WERI-Rb-1 (cell line): ENCODE data around the gene POMT2.

Experiments used
- DNase-seq: peaks from one replicate; pipeline ENCODE4 v3.0.0-alpha.2; 2020
- H3K27ac ChIP-seq: fragments of 250-450 bp; sonication (Bioruptor Pico); 2 replicates; pipeline ENCODE4 v1.5.1; 2020; ENCODE audit warnings: mild to moderate bottlenecking, moderate library complexity
- H3K27me3 ChIP-seq: fragments of 250-450 bp; sonication (Bioruptor Pico); 2 replicates; pipeline ENCODE4 v1.5.1; 2021; ENCODE audit warnings: mild to moderate bottlenecking, low read depth, moderate library complexity; ENCODE audit not compliant: insufficient read depth, severe bottlenecking
- H3K36me3 ChIP-seq: fragments of 250-450 bp; sonication (Bioruptor Pico); 2 replicates; pipeline ENCODE4 v1.5.1; 2020; ENCODE audit warnings: mild to moderate bottlenecking, moderate library complexity
- H3K4me3 ChIP-seq: 2 replicates; pipeline ENCODE4 v1.5.1; 2011; ENCODE audit warnings: low read depth, mild to moderate bottlenecking, control low read depth, low read length
- H3K9me3 ChIP-seq: fragments of 250-450 bp; sonication (Bioruptor Pico); 2 replicates; pipeline ENCODE4 v1.5.1; 2021; ENCODE audit warnings: mild to moderate bottlenecking, moderate library complexity; ENCODE audit not compliant: severe bottlenecking
- TF ChIP-seq, protein P1 (sequence below): IDR thresholded peaks from 2 replicates; pipeline ENCODE4 v1.5.1; 2011; ENCODE audit warnings: low read depth, mild to moderate bottlenecking, control low read depth, inconsistent platforms, low read length

The POMT2 gene

DNA sequence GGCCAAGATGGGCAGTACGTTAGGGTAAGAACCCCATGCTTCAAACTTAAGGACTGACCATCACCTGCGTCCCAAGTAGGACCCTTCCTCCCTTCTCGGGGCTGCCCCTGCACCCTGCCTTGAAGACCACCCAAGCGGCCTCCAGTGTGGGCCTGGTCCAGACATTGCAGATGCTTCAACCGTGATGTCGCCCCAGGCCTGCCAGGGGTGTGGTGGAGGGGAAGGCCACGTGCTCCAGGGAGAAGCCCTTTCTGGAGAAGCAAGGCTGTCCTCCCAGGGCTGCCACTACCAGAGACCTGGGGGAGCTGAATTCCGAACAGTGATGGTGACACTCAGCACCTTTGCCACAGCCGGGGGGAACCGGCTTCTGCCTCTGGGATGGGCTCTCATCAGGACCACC is 63.0 kb downstream of the POMT2 start:
- Histone ChIP-seq H3K9me3 (no peaks in the 10 kb centered on the region), H3K4me3 (no peak overlapping the region), H3K27ac (no peak overlapping the region), H3K36me3 (no peaks in the 10 kb centered on the region), H3K27me3 (no peaks in the 10 kb centered on the region)
- DNase-seq = no peak
- TF ChIP-seq, protein P1, sequence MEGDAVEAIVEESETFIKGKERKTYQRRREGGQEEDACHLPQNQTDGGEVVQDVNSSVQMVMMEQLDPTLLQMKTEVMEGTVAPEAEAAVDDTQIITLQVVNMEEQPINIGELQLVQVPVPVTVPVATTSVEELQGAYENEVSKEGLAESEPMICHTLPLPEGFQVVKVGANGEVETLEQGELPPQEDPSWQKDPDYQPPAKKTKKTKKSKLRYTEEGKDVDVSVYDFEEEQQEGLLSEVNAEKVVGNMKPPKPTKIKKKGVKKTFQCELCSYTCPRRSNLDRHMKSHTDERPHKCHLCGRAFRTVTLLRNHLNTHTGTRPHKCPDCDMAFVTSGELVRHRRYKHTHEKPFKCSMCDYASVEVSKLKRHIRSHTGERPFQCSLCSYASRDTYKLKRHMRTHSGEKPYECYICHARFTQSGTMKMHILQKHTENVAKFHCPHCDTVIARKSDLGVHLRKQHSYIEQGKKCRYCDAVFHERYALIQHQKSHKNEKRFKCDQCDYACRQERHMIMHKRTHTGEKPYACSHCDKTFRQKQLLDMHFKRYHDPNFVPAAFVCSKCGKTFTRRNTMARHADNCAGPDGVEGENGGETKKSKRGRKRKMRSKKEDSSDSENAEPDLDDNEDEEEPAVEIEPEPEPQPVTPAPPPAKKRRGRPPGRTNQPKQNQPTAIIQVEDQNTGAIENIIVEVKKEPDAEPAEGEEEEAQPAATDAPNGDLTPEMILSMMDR = no peak

- no peak overlapping the region for H3K27ac ChIP-seq
- H3K4me3 ChIP-seq = no peak overlapping the region
- H3K27me3 ChIP-seq = no peaks in the 10 kb centered on the region
- DNase-seq = no peak
- H3K9me3 ChIP-seq = no peaks in the 10 kb centered on the region
- H3K36me3 ChIP-seq = no peaks in the 10 kb centered on the region; the same call in 1 of the 2 replicates
- TF ChIP-seq, protein P1 = no peak
These were observed 64.0 kb downstream of the POMT2 start for GRCh38 chr14:77256694-77257093.

- no peak for DNase-seq
- no peaks in the 10 kb centered on the region; the same call in 1 of the 2 replicates for H3K36me3 ChIP-seq
- TF ChIP-seq, protein P1 = no peak
These were observed 67.1 kb downstream of the POMT2 start for GRCh38 chr14:77253333-77254190.

GRCh38 chr14:77251870-77252269 is 68.8 kb downstream of the POMT2 start:
- TF ChIP-seq, protein P1 = no peak
- Histone ChIP-seq H3K27ac (no peak overlapping the region), H3K4me3 (no peak overlapping the region), H3K36me3 (no peaks in the 10 kb centered on the region; the same call in 1 of the 2 replicates), H3K27me3 (no peaks in the 10 kb centered on the region), H3K9me3 (no peaks in the 10 kb centered on the region)
- no peak for DNase-seq

More at GRCh38 chr14:77253333-77254190, 67.1 kb downstream of the POMT2 start:
- Histone ChIP-seq H3K9me3 (no peaks in the 10 kb centered on the region), H3K27me3 (no peaks in the 10 kb centered on the region), H3K4me3 (no peak overlapping the region), H3K27ac (no peak overlapping the region)

DNA sequence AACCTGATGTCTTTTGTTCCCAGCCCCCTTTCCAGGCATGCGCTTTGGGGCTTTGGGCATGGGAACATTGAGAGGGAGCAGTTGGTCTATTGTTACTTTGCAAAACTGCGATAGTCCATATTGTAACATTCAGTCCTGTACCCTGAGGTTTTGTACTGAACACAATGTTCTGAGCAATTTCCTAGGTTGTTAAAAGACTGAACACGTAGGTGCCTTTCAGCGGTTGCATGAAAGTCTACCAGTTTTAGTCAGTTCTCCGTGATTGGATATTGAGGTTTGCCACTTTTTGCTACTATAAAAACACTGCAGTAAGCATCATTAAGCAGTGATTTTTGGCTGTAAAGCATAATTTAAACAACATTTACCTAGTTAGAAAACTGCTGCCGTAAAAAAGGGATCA is 69.8 kb downstream of the POMT2 start:
- TF ChIP-seq, protein P1 = no peak
- Histone ChIP-seq H3K36me3 (no peaks in the 10 kb centered on the region; the same call in none of the 2 replicates), H3K27ac (no peak overlapping the region), H3K4me3 (no peak overlapping the region), H3K27me3 (no peaks in the 10 kb centered on the region), H3K9me3 (no peaks in the 10 kb centered on the region)
- DNase-seq = no peak
